ENCODE results near the gene ATP2A1.

ATP2A1 gene

DNA sequence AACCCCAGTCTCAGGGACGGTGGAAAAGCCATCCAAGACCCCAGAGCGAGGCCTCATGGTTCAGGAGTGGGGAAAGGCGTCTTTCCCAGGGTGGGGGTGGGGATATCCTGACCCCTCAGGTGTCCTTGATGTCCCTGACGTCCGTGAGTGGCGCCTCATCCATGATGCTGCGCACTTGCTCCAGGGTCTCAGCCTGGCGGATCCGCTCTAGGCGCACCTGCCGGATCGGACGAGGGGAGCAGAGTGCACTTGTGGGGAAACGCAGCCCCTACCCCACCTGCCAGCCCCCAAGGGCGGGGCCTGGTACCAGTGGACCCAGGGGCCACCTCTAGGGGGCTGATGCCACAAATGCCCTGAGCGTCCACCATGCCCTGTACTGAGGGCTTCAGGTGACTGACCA is 26.5 kb downstream of the ATP2A1 start:
- TF ChIP-seq, protein P1, sequence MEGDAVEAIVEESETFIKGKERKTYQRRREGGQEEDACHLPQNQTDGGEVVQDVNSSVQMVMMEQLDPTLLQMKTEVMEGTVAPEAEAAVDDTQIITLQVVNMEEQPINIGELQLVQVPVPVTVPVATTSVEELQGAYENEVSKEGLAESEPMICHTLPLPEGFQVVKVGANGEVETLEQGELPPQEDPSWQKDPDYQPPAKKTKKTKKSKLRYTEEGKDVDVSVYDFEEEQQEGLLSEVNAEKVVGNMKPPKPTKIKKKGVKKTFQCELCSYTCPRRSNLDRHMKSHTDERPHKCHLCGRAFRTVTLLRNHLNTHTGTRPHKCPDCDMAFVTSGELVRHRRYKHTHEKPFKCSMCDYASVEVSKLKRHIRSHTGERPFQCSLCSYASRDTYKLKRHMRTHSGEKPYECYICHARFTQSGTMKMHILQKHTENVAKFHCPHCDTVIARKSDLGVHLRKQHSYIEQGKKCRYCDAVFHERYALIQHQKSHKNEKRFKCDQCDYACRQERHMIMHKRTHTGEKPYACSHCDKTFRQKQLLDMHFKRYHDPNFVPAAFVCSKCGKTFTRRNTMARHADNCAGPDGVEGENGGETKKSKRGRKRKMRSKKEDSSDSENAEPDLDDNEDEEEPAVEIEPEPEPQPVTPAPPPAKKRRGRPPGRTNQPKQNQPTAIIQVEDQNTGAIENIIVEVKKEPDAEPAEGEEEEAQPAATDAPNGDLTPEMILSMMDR (conservative IDR thresholded peaks at IDR 0.05; ENCODE audit: control insufficient read depth, insufficient read depth, low read depth, low read length) = no peak
- no peak overlapping the region for H3K4me3 ChIP-seq (ENCODE audit: control insufficient read depth, low read depth, low read length)
- DNase-seq (ENCODE audit: low read depth) = no peak

DNA sequence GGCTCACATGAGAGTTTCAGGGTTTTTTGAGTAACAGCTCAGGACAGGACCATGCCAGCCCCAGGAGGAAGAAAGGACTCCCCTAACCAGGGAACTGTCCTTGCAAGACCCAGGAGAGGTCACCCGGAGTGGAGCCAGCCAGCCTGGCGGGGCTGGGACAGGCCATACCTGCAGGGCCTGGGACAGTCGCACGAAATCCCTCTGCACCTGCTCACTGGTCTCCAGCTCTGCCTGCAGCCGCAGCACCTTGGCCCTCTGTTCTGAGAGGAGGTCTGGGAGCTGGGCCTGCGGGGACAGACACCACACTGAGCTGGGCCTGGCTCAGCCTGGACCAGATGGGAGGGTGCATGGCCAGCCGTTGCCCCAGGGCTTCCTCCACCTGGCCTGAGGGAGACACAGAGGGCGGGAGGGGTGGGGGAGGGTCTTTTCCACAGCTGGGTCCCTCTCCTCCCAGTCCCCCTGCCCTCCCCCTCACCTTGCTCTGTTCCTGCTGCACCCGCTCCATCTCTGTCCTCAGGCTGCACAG is 27.0 kb downstream of the ATP2A1 start:
- no peak overlapping the region for H3K4me3 ChIP-seq (ENCODE audit: control insufficient read depth, low read depth, low read length)
- no peak for DNase-seq (ENCODE audit: low read depth)
- TF ChIP-seq, protein P1 (conservative IDR thresholded peaks at IDR 0.05; ENCODE audit: control insufficient read depth, insufficient read depth, low read depth, low read length) = no peak

DNA sequence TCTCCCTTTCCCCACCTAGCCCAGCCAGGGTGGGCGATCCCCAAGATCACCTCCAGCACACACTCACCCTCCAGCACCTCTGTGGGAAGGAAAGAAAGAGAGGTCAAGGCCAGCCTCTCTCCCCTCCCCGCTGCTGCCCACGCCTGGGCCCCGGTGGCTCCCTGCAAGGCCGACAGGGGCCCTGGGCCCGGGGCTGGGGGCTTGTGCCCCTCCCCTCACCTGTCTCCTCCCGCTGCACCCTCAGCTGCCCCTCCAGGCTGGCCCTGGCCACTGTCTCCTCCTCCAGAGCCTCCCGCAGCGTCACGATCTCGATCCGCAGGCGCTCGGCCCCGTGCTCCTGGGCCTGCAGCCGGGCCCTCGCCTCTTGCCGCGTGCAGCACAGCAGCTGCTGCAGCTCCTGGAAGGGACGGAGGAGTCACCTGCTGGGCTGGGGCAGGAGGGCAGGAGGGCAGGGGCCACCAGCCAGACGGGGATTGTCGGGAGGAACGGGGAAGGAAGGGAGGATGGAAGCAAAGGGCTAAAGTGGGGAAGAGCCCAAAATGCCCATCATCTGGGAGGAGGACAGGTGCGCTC is 27.6 kb downstream of the ATP2A1 start:
- no peak overlapping the region for H3K4me3 ChIP-seq (ENCODE audit: control insufficient read depth, low read depth, low read length)
- DNase-seq (ENCODE audit: low read depth) = no peak
- TF ChIP-seq, protein P1 (conservative IDR thresholded peaks at IDR 0.05; ENCODE audit: control insufficient read depth, insufficient read depth, low read depth, low read length) = no peak

GRCh38 chr16:28910086-28911031 is 32.1 kb downstream of the ATP2A1 start:
- H3K4me3 ChIP-seq (ENCODE audit: control insufficient read depth, low read depth, low read length) = no peak overlapping the region
- TF ChIP-seq, protein P1 (conservative IDR thresholded peaks at IDR 0.05; ENCODE audit: control insufficient read depth, insufficient read depth, low read depth, low read length) = no peak
- peak; percentile 1 for DNase-seq (ENCODE audit: low read depth)

DNA sequence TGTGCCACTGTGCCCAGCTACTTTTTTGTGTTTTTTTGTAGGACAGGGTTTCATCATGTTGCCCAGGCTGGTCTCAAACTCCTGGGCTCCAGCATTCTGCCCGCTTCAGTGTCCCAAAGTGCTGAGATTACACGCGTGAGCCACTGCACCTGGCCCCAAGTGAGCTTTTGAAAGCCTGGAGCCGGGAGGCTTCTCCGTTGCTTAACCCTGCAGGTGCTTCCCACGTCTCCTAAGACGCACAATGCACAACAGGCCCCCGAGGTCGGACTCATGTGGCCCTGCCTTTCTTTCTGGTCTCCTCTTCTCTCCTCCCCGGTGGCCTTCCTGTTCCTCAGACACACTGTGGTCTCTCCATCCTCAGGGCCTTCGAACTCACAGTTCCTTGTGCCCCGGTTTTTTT is 34.3 kb downstream of the ATP2A1 start:
- no peak for DNase-seq (ENCODE audit: low read depth)

GRCh38 chr16:28913946-28914724 is 35.8 kb downstream of the ATP2A1 start:
- no peak for DNase-seq (ENCODE audit: low read depth)
- TF ChIP-seq, protein P1 (conservative IDR thresholded peaks at IDR 0.05; ENCODE audit: control insufficient read depth, insufficient read depth, low read depth, low read length) = no peak
- H3K4me3 ChIP-seq (ENCODE audit: control insufficient read depth, low read depth, low read length) = no peak overlapping the region

More for the DNA sequence above, 34.3 kb downstream of the ATP2A1 start:
- TF ChIP-seq, protein P1 (conservative IDR thresholded peaks at IDR 0.05; ENCODE audit: control insufficient read depth, insufficient read depth, low read depth, low read length) = no peak
- no peak overlapping the region for H3K4me3 ChIP-seq (ENCODE audit: control insufficient read depth, low read depth, low read length)

All from fibroblast of mammary gland (primary cell).